Measurements from ENCODE around the gene RNASE12. TPM values are rescaled to one million over a fixed set of nuclear protein-coding genes. Genes with fewer than 3 reads are reported as not detected.

RNASE12 gene
- total and polyA plus RNA-seq, 9 of the 15 experiments (the other 6 are each of a cell fraction or from before 2014, with no cell fraction given): 0.24 TPM; not detected in 8

DNA sequence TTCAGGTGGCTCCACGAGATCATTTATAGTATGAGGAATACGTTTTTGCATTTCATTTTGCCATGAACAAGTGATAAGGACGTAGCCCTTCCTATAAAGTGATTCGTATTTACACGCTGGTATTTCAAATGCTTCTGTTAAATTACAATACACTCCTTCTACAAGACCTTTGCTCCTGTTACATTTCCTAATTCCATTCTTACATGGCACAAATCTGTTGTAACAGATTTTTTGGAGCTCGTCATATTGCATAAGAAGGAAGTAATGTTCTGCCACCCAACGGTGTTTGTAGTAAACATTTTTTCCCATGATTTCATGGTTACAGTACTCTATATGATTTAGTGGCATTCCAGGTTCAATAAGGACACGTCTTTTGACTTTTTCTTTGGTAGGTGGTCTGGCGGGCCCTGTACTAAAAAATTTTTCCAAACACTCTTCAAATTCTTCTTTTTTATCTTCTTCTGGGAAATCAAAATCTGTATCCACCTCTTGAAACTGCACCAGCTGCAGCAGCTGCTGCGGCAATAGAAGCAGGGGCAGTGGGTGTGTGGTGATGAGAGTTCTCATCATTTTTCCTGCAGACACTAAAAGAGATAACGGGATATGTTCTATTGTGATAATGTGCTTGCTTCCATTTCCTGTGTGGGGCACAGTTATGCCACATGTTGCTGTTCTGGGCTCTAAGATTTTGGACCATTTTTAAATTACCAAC lies 34.5 kb downstream of the RNASE12 start (continued):
- TF ChIP-seq, protein P1, sequence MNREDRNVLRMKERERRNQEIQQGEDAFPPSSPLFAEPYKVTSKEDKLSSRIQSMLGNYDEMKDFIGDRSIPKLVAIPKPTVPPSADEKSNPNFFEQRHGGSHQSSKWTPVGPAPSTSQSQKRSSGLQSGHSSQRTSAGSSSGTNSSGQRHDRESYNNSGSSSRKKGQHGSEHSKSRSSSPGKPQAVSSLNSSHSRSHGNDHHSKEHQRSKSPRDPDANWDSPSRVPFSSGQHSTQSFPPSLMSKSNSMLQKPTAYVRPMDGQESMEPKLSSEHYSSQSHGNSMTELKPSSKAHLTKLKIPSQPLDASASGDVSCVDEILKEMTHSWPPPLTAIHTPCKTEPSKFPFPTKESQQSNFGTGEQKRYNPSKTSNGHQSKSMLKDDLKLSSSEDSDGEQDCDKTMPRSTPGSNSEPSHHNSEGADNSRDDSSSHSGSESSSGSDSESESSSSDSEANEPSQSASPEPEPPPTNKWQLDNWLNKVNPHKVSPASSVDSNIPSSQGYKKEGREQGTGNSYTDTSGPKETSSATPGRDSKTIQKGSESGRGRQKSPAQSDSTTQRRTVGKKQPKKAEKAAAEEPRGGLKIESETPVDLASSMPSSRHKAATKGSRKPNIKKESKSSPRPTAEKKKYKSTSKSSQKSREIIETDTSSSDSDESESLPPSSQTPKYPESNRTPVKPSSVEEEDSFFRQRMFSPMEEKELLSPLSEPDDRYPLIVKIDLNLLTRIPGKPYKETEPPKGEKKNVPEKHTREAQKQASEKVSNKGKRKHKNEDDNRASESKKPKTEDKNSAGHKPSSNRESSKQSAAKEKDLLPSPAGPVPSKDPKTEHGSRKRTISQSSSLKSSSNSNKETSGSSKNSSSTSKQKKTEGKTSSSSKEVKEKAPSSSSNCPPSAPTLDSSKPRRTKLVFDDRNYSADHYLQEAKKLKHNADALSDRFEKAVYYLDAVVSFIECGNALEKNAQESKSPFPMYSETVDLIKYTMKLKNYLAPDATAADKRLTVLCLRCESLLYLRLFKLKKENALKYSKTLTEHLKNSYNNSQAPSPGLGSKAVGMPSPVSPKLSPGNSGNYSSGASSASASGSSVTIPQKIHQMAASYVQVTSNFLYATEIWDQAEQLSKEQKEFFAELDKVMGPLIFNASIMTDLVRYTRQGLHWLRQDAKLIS (CRISPR knock-in tag; IDR thresholded peaks at IDR 0.05): no peak
- TF ChIP-seq SOX6 (IDR thresholded peaks at IDR 0.05): peak; percentile 37; the same call in 1 of the 2 replicates
- peak; percentile 69 for TF ChIP-seq MEIS2 (IDR thresholded peaks at IDR 0.05; ENCODE audit: partially characterized antibody)
- peak; percentile 43; the same call in 1 of the 2 replicates for TF ChIP-seq DPF2 (IDR thresholded peaks at IDR 0.05)
- no peak for TF ChIP-seq KAT8 (IDR thresholded peaks at IDR 0.05; ENCODE audit: low read depth)
- no peak for TF ChIP-seq DLX4 (CRISPR knock-in tag; IDR thresholded peaks at IDR 0.05)
- TF ChIP-seq, protein P2, sequence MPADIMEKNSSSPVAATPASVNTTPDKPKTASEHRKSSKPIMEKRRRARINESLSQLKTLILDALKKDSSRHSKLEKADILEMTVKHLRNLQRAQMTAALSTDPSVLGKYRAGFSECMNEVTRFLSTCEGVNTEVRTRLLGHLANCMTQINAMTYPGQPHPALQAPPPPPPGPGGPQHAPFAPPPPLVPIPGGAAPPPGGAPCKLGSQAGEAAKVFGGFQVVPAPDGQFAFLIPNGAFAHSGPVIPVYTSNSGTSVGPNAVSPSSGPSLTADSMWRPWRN (IDR thresholded peaks at IDR 0.05; ENCODE audit: low read depth): no peak
- TF ChIP-seq PBX2 (CRISPR knock-in tag; IDR thresholded peaks at IDR 0.05; ENCODE audit: low read depth): no peak
- 0 out of 2 replicates have a peak, but pooled peaks have one; percentile 31 for TF ChIP-seq PBX2 (tag; conservative IDR thresholded peaks at IDR 0.05; ENCODE audit: low read depth)
- TF ChIP-seq, protein P3, sequence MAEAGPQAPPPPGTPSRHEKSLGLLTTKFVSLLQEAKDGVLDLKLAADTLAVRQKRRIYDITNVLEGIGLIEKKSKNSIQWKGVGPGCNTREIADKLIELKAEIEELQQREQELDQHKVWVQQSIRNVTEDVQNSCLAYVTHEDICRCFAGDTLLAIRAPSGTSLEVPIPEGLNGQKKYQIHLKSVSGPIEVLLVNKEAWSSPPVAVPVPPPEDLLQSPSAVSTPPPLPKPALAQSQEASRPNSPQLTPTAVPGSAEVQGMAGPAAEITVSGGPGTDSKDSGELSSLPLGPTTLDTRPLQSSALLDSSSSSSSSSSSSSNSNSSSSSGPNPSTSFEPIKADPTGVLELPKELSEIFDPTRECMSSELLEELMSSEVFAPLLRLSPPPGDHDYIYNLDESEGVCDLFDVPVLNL (CRISPR knock-in tag; IDR thresholded peaks at IDR 0.05; ENCODE audit: low read depth): no peak
- TF ChIP-seq KDM5B (IDR thresholded peaks at IDR 0.05; ENCODE audit: insufficient replicate concordance, low read depth, low read length): no peak
- no peak for TF ChIP-seq POLR3G (IDR thresholded peaks at IDR 0.05; ENCODE audit: extremely low read depth, insufficient read length, insufficient replicate concordance)
- TF ChIP-seq BCOR (IDR thresholded peaks at IDR 0.05): no peak
- no peak for TF ChIP-seq MCM3 (IDR thresholded peaks at IDR 0.05)
- TF ChIP-seq MIER1 (IDR thresholded peaks at IDR 0.05; ENCODE audit: low read depth): no peak
- no peak for TF ChIP-seq ZNF512 (tag; IDR thresholded peaks at IDR 0.05)
- no peak for TF ChIP-seq DMBX1 (CRISPR knock-in tag; IDR thresholded peaks at IDR 0.05; ENCODE audit: borderline replicate concordance)

Data from K562 (cell line).